GM06990 (cell line): ENCODE data around the gene RGMB.

Source experiments
- DNase-seq: peaks from one replicate; pipeline ENCODE4 v3.0.0-alpha.2; 2011; ENCODE audit not compliant: insufficient read length; ENCODE audit errors: extremely low read depth
- H3K27me3 ChIP-seq: replicated peaks from 2 replicates; pipeline ENCODE4 v1.6.0; 2011; ENCODE audit warnings: low read length; ENCODE audit not compliant: control insufficient read depth, insufficient read depth
- H3K36me3 ChIP-seq: 2 replicates; pipeline ENCODE4 v1.5.1; 2011; ENCODE audit warnings: low read length; ENCODE audit not compliant: control insufficient read depth, insufficient read depth
- H3K4me3 ChIP-seq: replicated peaks from 2 replicates; pipeline ENCODE4 v1.5.1; 2011; ENCODE audit warnings: low read depth, mild to moderate bottlenecking, control low read depth, low read length
- CTCF ChIP-seq: IDR thresholded peaks from 2 replicates; pipeline ENCODE4 v1.5.1; 2011; ENCODE audit warnings: low read length, control low read depth, mild to moderate bottlenecking, inconsistent platforms; ENCODE audit not compliant: insufficient read depth, poor library complexity, severe bottlenecking

RGMB gene

GRCh38 chr5:98798371-98798770 is 24.9 kb downstream of the RGMB start:
- no peaks in the 10 kb centered on the region for H3K27me3 ChIP-seq
- H3K36me3 ChIP-seq, result peaks cover 2% of the 10 kb centered on the region
- DNase-seq, result no peak
- TF ChIP-seq CTCF, result no peak
- no peak overlapping the region for H3K4me3 ChIP-seq

GRCh38 chr5:98798847-98799246 is 25.4 kb downstream of the RGMB start:
- Histone ChIP-seq H3K4me3 (no peak overlapping the region), H3K27me3 (no peaks in the 10 kb centered on the region), H3K36me3 (peaks cover 1% of the 10 kb centered on the region)
- TF ChIP-seq CTCF, result no peak
- no peak for DNase-seq

- Histone ChIP-seq H3K36me3 (no peaks in the 10 kb centered on the region), H3K27me3 (no peaks in the 10 kb centered on the region), H3K4me3 (no peak overlapping the region)
- TF ChIP-seq CTCF, result no peak
- DNase-seq, result no peak
Observed at GRCh38 chr5:98804066-98804465, 30.6 kb downstream of the RGMB start.

GRCh38 chr5:98805070-98805469 is 31.6 kb downstream of the RGMB start:
- DNase-seq, result no peak
- Histone ChIP-seq H3K36me3 (no peaks in the 10 kb centered on the region), H3K4me3 (no peak overlapping the region), H3K27me3 (no peaks in the 10 kb centered on the region)
- TF ChIP-seq CTCF, result no peak

DNA sequence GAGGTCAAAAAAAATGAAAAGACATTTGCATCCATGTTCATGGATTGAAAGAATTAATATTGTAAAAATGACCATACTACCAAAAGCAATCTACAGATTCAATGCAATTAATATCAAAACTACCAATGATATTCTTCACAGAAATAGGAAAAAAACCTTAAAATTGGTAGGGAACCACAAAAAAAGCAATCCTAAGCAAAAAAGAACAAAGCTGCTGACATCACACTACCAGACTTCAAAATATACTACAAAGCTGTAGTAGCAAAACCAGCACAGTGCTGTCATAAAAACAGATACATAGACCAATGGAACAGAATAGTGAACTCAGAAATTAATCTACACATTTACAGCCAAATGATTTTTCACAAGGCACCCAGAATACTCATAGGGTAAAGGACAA is 34.3 kb downstream of the RGMB start:
- TF ChIP-seq CTCF, result no peak
- Histone ChIP-seq H3K36me3 (no peaks in the 10 kb centered on the region), H3K27me3 (no peaks in the 10 kb centered on the region), H3K4me3 (no peak overlapping the region)
- no peak for DNase-seq

DNA sequence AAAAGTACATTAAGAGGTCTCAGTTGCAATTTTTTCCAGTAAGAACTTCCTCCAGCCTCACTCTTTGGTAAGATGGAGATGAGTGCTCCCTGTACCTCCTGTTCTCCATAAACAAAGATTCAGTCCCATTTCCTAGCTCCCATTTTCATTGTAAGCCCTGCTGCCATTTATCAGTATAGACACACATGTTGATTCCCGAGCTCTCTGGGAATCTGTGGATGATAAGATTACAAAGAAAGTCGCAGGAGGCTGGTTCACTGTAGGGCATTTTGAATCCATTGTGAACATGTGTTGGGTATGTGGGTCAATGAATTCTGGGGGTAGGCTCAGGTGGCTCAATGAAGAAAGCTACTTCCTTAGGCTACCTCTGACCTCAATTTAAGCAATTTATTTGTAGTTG is 36.7 kb downstream of the RGMB start:
- DNase-seq, result no peak
- no peak for TF ChIP-seq CTCF
- Histone ChIP-seq H3K27me3 (no peaks in the 10 kb centered on the region), H3K36me3 (no peaks in the 10 kb centered on the region), H3K4me3 (no peak overlapping the region)
